ENCODE measurements around the gene ANKS1A.
"Not testable (repeated sequence)": the region's sequence is repeated elsewhere in the genome, so short reads cannot be mapped to it uniquely, and the experiment has no call there.

ANKS1A gene

DNA sequence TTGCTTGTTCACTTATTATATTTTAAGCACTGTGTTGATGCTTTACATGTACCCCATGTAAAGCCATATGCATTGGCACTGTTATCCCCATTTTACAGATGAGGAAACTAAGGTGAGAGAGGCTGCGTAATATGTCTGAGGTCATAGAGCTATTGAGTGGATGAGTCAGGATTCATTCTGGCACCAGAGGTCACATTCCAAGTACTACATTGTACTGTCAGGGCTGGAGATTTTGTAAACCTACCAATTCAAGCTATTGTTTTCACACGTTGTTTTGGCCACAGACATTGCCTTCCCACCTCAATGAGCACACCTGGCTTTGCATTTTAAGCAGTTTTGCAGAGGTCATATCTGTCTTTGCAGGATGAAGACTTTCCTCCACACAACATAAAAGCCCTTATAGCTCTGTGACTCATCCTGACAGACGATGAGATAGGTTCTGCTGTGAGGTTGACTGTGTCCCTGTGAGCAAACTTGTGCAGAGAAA is 33.2 kb downstream of the ANKS1A start:
- Mint-ChIP-seq H3K4me3 (no peak overlapping the region), H3K27ac (no peak overlapping the region), H3K9me3 (no peaks in the 10 kb centered on the region), H3K36me3 (ENCODE audit: low read depth) (peaks cover 8% of the 10 kb centered on the region), H3K4me1 (ENCODE audit: low read depth) (peaks cover 6% of the 10 kb centered on the region), H3K27me3 (no peaks in the 10 kb centered on the region)

DNA sequence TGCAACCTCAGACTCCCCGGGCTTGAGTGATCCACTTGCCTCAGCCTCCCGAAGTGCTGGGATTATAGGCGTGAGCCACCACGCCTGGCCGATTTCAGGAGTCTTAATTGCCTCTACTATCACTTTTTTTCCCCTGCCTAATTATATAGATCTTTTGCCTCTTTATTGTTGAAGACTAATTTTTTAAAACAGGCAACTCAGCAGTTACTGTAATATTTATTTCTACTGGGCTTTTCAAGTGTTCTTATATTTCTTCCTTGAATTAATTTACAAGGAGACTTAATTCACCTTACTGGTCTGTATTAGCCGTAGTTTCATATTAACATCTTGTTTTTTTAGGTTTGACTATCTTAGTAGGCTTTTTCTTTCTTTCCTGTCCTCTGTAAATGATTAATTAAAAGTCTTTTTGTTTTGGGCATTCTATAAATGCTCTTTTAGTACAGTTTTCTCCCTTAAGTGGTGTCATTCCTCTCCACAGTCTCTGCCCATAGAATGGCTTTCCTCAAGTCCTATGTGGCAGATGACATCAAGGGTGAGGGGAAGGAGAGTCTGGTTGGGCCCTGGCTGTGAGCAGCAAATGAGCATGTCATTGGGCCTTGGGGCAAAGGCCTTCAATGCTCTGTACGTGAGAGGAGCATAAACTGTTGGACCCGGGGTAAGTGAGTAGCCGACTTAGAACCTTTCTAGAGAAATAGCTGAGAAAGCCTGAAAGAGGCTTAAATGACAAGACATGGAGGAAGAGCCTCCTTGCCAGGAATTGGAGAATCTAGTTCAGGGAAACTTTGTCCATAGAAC is 36.0 kb downstream of the ANKS1A start:
- Mint-ChIP-seq H3K4me1 (ENCODE audit: low read depth) (peaks cover 6% of the 10 kb centered on the region), H3K9me3 (no peaks in the 10 kb centered on the region), H3K4me3 (no peak overlapping the region), H3K36me3 (ENCODE audit: low read depth) (no peaks in the 10 kb centered on the region), H3K27ac (no peak overlapping the region), H3K27me3 (no peaks in the 10 kb centered on the region)

DNA sequence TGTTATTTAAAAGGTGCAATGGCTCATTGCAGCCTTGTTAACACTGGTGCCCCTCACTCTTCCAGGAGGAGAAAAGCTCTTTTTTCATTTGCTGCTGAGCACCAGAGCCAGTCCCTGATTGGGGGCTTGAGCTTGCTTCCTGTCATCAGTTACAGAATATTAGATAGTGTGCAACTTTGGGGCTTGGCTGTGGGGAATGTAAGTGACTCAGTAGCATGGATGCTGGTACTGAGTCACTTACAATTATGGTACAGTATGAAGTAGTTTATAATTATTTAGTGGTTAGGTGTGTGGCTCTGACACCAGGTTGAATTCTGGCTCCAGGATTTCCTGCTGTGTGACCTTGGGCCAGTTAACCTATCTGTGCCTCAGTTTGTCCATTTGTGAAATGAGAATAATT is 37.6 kb downstream of the ANKS1A start:
- H3K27me3 Mint-ChIP-seq: no peaks in the 10 kb centered on the region
- H3K9me3 Mint-ChIP-seq: no peaks in the 10 kb centered on the region
- H3K27ac Mint-ChIP-seq: no peak overlapping the region
- H3K4me3 Mint-ChIP-seq: no peak overlapping the region
- H3K4me1 Mint-ChIP-seq (ENCODE audit: low read depth): peaks cover 6% of the 10 kb centered on the region
- no peaks in the 10 kb centered on the region for H3K36me3 Mint-ChIP-seq (ENCODE audit: low read depth)

DNA sequence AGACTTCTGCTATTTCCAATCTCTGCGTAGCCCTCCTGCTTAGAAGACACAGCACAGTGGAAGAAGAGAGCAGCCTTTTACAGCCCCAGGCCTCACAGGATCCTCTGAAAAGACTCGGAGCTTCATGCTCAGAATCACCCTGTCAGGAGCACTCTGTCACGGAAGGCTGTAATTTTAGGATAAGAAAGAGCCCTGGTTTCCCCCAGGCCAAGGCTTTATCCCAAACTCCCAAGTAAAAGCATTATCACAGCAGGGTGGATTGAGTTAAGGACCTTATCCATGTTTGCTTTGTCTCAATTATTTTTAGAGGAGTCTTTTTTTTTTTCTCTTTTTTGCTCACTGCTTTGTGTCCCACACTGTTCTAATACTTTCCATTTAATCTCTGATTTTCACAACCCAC is 39.2 kb downstream of the ANKS1A start:
- Mint-ChIP-seq H3K27me3 (no peaks in the 10 kb centered on the region), H3K4me3 (no peak overlapping the region), H3K4me1 (ENCODE audit: low read depth) (no peaks in the 10 kb centered on the region), H3K27ac (no peak overlapping the region), H3K36me3 (ENCODE audit: low read depth) (peaks cover 6% of the 10 kb centered on the region), H3K9me3 (no peaks in the 10 kb centered on the region)

DNA sequence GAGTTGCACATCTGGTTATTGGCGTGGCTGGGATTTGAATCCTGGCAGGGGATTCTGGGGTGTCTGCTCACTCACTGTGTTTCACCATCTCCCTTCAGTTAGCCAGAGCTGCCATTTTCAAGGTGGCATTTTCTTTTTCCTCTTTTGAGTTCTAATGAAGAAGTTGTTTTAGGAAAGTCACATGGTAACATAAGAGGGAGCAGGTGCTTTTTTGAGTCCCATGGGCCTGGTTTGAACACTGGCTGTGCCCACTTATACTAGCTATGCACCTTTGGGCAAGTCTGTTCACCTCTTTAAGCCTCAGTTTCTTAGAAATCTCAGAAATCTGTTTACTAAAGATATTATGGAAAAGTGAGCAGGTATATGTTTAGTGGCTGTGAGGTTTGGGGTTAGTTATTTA is 39.6 kb downstream of the ANKS1A start:
- Mint-ChIP-seq H3K4me1 (ENCODE audit: low read depth) (no peaks in the 10 kb centered on the region), H3K27me3 (no peaks in the 10 kb centered on the region), H3K36me3 (ENCODE audit: low read depth) (peaks cover 6% of the 10 kb centered on the region), H3K4me3 (no peak overlapping the region), H3K27ac (no peak overlapping the region), H3K9me3 (no peaks in the 10 kb centered on the region)

DNA sequence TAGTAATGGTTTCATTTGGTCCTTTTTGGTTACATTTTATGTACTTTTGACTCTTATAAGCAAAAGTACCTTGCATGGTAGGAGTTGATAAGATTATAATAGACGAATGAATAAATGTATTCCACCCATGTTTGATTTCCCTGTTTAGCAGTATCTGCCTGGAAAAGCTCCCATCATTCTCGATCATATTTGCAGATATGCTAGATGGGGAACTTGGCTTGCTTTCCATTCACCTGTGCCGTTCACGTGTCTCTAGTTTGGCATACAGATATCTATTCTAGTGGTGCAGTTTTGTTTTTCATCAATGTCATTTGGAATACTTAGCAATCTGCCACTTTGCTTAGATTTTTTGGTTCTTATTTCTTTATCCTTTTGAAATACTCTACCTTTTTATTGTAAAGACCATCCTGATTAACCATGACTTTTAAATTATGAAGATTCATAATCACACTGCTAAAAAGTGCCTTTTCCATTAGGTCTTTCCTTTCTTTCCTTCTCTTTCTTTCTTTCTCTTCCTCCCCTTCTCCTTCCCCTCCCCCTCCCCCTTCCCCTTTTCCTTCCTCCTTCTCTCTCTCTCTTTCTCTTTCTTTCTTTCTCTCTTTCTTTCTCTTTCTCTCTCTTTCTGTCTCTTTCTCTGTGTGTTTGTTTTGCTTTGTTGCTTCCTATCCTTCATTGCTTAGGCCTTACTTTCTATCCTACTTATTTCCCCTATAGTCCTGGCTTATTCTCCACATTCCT is 40.4 kb downstream of the ANKS1A start:
- H3K4me1 Mint-ChIP-seq (ENCODE audit: low read depth): no peaks in the 10 kb centered on the region
- no peak overlapping the region for H3K4me3 Mint-ChIP-seq
- no peaks in the 10 kb centered on the region for H3K9me3 Mint-ChIP-seq
- H3K36me3 Mint-ChIP-seq (ENCODE audit: low read depth): peaks cover 7% of the 10 kb centered on the region
- no peak overlapping the region for H3K27ac Mint-ChIP-seq
- no peaks in the 10 kb centered on the region for H3K27me3 Mint-ChIP-seq

DNA sequence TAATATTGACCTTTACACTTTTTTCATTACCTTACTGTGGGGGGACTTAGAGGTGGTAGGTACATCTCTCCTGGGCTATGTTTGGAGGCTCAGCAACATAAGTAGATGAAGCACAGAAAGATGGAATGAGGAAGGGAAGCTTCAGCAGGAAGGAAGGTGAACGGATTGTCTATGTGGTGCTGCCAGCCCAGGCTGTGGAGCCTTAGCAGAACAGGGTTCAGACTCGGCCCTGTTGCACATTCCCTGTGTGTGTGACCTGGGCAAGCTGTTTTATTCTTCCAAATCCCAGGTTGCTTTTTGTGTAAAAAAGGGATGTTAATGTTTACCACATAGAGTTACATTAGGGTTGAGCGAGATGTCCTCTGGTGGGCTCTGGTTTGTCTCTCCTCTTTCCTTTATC is 41.2 kb downstream of the ANKS1A start:
- no peaks in the 10 kb centered on the region for H3K9me3 Mint-ChIP-seq
- no peak overlapping the region for H3K27ac Mint-ChIP-seq
- no peaks in the 10 kb centered on the region for H3K4me1 Mint-ChIP-seq (ENCODE audit: low read depth)
- peaks cover 12% of the 10 kb centered on the region for H3K36me3 Mint-ChIP-seq (ENCODE audit: low read depth)
- H3K4me3 Mint-ChIP-seq: no peak overlapping the region
- no peaks in the 10 kb centered on the region for H3K27me3 Mint-ChIP-seq

DNA sequence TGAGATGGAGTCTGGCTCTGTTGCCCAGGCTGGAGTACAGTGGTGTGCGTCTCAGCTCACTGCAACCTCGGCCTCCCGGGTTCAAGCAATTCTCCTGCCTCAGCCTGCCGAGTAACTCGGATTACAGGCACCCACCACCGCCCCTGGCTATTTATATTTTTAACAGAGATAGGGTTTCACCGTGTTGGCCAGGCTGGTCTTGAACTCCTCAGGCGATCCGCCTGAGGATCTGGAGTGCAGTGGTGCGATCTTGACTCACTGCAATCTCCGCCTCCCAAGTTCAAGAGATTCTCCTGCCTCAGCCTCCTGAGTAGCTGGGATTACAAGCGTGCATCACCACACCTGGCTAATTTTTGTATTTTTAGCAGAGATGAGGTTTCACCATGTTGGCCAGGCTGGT is 43.1 kb downstream of the ANKS1A start:
- not testable (repeated sequence) for H3K9me3 Mint-ChIP-seq; H3K27ac Mint-ChIP-seq; H3K4me1 Mint-ChIP-seq (ENCODE audit: low read depth); H3K4me3 Mint-ChIP-seq; H3K27me3 Mint-ChIP-seq
- H3K36me3 Mint-ChIP-seq (ENCODE audit: low read depth): peaks cover 12% of the 10 kb centered on the region

DNA sequence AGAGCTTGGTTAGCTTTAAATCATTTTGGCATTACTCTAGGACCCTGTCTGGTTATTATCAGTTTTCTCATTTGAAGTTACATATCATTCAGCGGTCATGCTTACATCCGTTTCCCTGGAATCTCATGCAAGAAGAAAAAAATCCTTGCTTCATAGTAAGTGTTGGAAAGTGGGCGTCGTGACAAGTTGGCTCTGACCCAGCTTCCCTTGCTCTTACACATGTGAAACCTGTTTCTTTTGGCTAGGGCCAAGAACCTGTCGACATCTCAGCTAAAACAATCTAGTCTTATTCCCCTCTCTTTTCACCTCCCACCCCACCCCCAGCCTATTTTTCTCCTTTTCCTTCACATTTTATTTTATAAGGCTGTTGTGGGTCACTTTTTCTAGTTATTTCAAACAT is 45.5 kb downstream of the ANKS1A start:
- no peak overlapping the region for H3K27ac Mint-ChIP-seq
- H3K4me1 Mint-ChIP-seq (ENCODE audit: low read depth): no peaks in the 10 kb centered on the region
- peaks cover 12% of the 10 kb centered on the region for H3K36me3 Mint-ChIP-seq (ENCODE audit: low read depth)
- H3K4me3 Mint-ChIP-seq: no peak overlapping the region
- no peaks in the 10 kb centered on the region for H3K9me3 Mint-ChIP-seq
- no peaks in the 10 kb centered on the region for H3K27me3 Mint-ChIP-seq

DNA sequence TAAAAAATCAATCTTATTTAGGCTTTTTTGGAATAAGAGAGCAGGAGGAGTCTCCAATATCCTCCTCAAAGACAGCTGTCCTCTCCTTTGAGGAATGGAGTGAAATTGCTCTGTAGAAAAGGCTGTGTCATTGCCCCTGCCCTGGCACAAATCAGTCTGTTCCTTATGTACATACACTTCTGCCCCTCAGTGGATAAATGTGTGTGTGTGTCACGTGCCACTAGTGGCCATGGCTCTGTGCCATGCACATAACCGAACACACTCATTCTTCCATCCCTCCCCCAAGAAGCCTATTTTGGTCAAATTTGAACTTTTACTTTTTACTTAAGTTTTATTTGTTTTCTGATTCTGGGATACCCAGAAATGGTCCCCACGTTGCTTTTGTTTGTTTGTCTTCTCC is 49.2 kb downstream of the ANKS1A start:
- Mint-ChIP-seq H3K27me3 (no peaks in the 10 kb centered on the region), H3K27ac (no peak overlapping the region), H3K9me3 (no peaks in the 10 kb centered on the region), H3K4me1 (ENCODE audit: low read depth) (no peaks in the 10 kb centered on the region), H3K36me3 (ENCODE audit: low read depth) (peaks cover 13% of the 10 kb centered on the region), H3K4me3 (no peak overlapping the region)

DNA sequence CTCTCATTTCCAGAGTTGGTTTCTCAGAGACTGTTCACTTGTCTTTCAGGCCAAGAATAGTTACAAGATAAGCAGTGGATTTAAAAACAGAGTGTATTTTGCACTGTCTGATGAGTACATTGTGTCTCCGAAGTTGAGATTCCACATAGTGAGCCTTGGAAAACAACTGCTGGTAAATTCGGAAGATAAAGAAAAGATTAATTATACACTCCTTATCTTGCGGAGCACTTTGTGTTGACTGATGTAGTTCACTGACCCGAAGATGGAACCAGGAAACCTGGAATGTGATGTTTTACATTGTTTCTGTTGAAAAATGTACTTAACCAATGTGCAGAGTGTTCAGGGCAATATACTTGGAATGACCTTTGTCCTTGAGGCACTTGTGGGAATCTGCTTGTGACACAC is 51.0 kb downstream of the ANKS1A start:
- Mint-ChIP-seq H3K27me3 (no peaks in the 10 kb centered on the region), H3K36me3 (ENCODE audit: low read depth) (peaks cover 10% of the 10 kb centered on the region), H3K4me3 (no peak overlapping the region), H3K9me3 (no peaks in the 10 kb centered on the region), H3K4me1 (ENCODE audit: low read depth) (no peaks in the 10 kb centered on the region), H3K27ac (no peak overlapping the region)

DNA sequence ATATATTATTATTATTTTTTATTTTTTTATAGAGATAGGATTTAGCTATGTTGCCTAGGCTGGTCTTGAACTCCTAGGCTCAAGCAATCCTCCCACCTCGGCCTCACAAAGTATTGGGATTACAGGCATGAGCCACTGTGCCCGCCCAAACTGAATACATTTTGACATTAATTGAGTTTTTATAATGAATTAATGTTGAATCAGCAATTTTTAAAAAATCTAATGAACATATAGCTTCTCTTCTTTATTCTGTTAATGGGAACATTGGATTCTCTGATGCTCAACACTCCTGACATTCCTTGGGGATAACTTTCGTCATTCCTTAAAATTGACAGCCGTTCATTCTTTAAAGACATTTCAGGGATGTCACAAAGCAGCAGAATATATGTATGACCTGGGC is 52.4 kb downstream of the ANKS1A start:
- Mint-ChIP-seq H3K27me3 (no peaks in the 10 kb centered on the region), H3K27ac (no peak overlapping the region), H3K36me3 (ENCODE audit: low read depth) (peaks cover 10% of the 10 kb centered on the region)

DNA sequence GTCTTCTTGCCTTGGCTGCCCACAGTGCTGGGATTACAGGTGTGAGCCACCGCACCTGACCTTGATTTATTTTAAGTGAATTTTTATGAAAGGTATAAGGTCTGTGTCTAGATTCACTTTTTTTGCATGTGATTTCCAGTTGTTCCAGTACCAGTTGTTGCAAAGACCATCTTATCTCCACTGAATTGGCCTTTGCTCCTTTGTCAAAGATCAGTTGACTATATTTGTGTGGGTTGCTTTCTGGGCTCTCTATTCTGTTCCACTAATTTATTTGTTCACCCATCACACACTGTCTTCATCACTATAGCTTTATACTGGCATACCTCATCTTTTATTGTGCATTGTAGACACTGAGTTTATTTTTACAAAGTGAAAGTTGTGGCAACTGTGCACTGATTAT is 56.3 kb downstream of the ANKS1A start:
- Mint-ChIP-seq H3K27ac (no peak overlapping the region), H3K4me3 (no peak overlapping the region), H3K36me3 (ENCODE audit: low read depth) (peaks cover 6% of the 10 kb centered on the region), H3K9me3 (no peaks in the 10 kb centered on the region), H3K4me1 (ENCODE audit: low read depth) (no peaks in the 10 kb centered on the region), H3K27me3 (no peaks in the 10 kb centered on the region)

More for the DNA sequence above, 52.4 kb downstream of the ANKS1A start:
- Mint-ChIP-seq H3K4me1 (ENCODE audit: low read depth) (no peaks in the 10 kb centered on the region), H3K9me3 (no peaks in the 10 kb centered on the region), H3K4me3 (no peak overlapping the region)

DNA sequence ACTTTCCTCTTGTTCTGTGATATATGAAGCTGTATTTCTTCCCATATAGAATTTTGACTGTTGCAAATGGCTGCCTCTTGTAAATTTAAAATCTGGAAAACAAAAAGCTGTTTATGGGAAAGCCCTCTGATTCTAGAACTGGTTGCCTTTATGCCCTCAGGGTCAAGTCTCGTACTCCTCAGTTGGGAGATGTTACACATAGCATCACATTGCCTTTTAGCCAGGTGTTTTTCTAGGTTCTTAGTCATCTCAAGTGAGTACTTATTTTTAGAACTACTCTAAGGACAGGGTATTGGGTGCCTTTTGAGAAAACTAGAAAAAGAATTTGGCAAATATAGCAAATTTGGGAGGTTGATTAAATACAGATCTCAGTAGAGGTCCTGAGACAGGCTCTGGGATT is 58.5 kb downstream of the ANKS1A start:
- H3K9me3 Mint-ChIP-seq: no peaks in the 10 kb centered on the region
- H3K36me3 Mint-ChIP-seq (ENCODE audit: low read depth): peaks cover 5% of the 10 kb centered on the region
- no peak overlapping the region for H3K4me3 Mint-ChIP-seq
- H3K27ac Mint-ChIP-seq: no peak overlapping the region
- H3K4me1 Mint-ChIP-seq (ENCODE audit: low read depth): no peaks in the 10 kb centered on the region
- no peaks in the 10 kb centered on the region for H3K27me3 Mint-ChIP-seq

DNA sequence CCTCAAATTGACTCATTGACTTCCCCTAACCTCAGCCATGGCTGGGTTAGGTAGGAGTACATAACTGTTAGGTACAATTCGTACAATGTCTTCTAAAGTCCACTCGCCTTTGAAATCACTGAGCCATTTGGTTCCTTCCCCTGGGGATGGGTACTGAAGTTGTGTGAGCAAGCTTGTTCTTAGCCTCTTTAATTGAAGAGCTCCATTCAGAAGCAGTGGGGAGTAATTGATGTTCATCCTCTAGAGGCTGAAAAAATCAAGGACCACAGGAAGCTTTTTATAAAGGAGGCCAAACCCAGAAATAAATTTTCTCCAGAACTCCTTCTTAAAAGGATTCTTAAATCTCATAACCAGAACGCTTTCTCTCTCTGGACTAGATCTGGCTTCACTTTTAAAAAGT is 60.6 kb downstream of the ANKS1A start:
- no peaks in the 10 kb centered on the region for H3K36me3 Mint-ChIP-seq (ENCODE audit: low read depth)
- H3K4me3 Mint-ChIP-seq: no peak overlapping the region
- no peaks in the 10 kb centered on the region for H3K9me3 Mint-ChIP-seq
- peaks cover 6% of the 10 kb centered on the region for H3K4me1 Mint-ChIP-seq (ENCODE audit: low read depth)
- no peak overlapping the region for H3K27ac Mint-ChIP-seq
- H3K27me3 Mint-ChIP-seq: no peaks in the 10 kb centered on the region

All from stimulated activated naive CD8-positive, alpha-beta T cell treated with anti-CD3 and anti-CD28 coated beads, Interleukin-15, Interleukin-2, amounts not matched to agents 100 ng/mL and 50 ng/mL, for 24 hours (primary cell).